GM12878 (cell line): ENCODE results near the gene HMBS. TPM values are rescaled to one million over a fixed set of nuclear protein-coding genes. Genes with fewer than 3 reads are reported as not detected.

Experiments
- ATAC-seq: fragments of 200-7000 bp; cut with Tn5 transposase; 3 replicates; pipeline ENCODE4 v1.9.1; 2020; ENCODE audit warnings: mild to moderate bottlenecking, moderate library complexity
- BruUV-seq: library from RNA; stranded (reverse); fragments of 400-500 nt; replicated peaks from 2 replicates; lab custom pipeline; 2021; lab: Mats Ljungman, UMichigan
- CTCF ChIA-PET: fragments of 300-600 bp; sonication (Branson Sonifier 250); formaldehyde crosslinking; extraction: SDS; loops from one replicate; lab custom pipeline; 2021; ENCODE audit warnings: inconsistent platforms; lab: Yijun Ruan, JAX
- POLR2A ChIA-PET: fragments of 350-600 bp; formaldehyde crosslinking; extraction: SDS; loops from one replicate; lab custom pipeline; 2021; ENCODE audit warnings: inconsistent platforms; lab: Charles Lee
- RAD21 ChIA-PET: fragments of 300-600 bp; sonication (Branson Sonifier 250); formaldehyde crosslinking; loops from one replicate; lab custom pipeline; 2023; ENCODE audit warnings: antibody characterized with exemption; ENCODE audit not compliant: unreplicated experiment; lab: Charles Lee
- SMC1A ChIA-PET: fragments of 300-600 bp; sonication (Branson Sonifier 250); formaldehyde crosslinking; loops from one replicate; lab custom pipeline; 2023; ENCODE audit not compliant: unreplicated experiment, uncharacterized antibody; lab: Charles Lee
- DNase-seq: peaks from one replicate; pipeline ENCODE4 v3.0.0-alpha.2; 2011; ENCODE audit warnings: low read depth, low spot score
- FAIRE-seq: peaks from 3 replicates; lab custom pipeline; 2011; peaks lifted over from hg19 to GRCh38; lab: Jason Lieb, UNC
- H2AFZ ChIP-seq: 2 replicates; pipeline ENCODE4 v1.6.0; 2011; ENCODE audit warnings: low read depth, low read length, control low read depth; ENCODE audit not compliant: control insufficient read depth
- H3K27ac ChIP-seq: 2 replicates; pipeline ENCODE4 v1.5.1; 2011; ENCODE audit warnings: control low read depth; ENCODE audit not compliant: control insufficient read depth, insufficient read depth
- H3K27me3 ChIP-seq, 2 experiments: replicated peaks in 1 of 2; 2 replicates each; pipeline versions ENCODE4 v1.6.0 to v1.6.1; 2011; ENCODE audit warnings: low read length in 1 of 2; ENCODE audit not compliant: control insufficient read depth in 2 of 2, insufficient read depth in 2 of 2
- H3K36me3 ChIP-seq, 2 experiments: 2 replicates each; pipeline ENCODE4 v1.5.1; 2011; ENCODE audit warnings: low read length in 1 of 2; ENCODE audit not compliant: control insufficient read depth in 2 of 2, insufficient read depth in 2 of 2
- H3K4me1 ChIP-seq: 2 replicates; pipeline ENCODE4 v1.6.1; 2011; ENCODE audit warnings: mild to moderate bottlenecking, low read length, moderate library complexity, mixed read lengths; ENCODE audit not compliant: control insufficient read depth, insufficient read depth
- H3K4me2 ChIP-seq: 2 replicates; pipeline ENCODE4 v1.6.0; 2011; ENCODE audit warnings: control low read depth; ENCODE audit not compliant: control insufficient read depth, insufficient read depth
- H3K4me3 ChIP-seq: fragments of 200-600 bp; sonication (generic); 2 replicates; pipeline ENCODE4 v1.5.1; 2016
- H3K79me2 ChIP-seq: 2 replicates; pipeline ENCODE4 v1.6.0; 2011; ENCODE audit warnings: low read length; ENCODE audit not compliant: control insufficient read depth, insufficient read depth
- H3K9ac ChIP-seq: 2 replicates; pipeline ENCODE4 v1.8.0; 2011; ENCODE audit warnings: low read length, control low read depth, mixed read lengths; ENCODE audit not compliant: control insufficient read depth, insufficient read depth
- H3K9me3 ChIP-seq: replicated peaks from 3 replicates; pipeline ENCODE4 v1.5.1; 2011; ENCODE audit warnings: mild to moderate bottlenecking, low read length; ENCODE audit not compliant: control insufficient read depth, insufficient read depth
- H4K20me1 ChIP-seq: 2 replicates; pipeline ENCODE4 v1.6.0; 2011; ENCODE audit not compliant: control insufficient read depth, insufficient read depth
- BACH1 ChIP-seq: fragments of 450-650 bp; IDR thresholded peaks from 2 replicates; pipeline ENCODE4 v1.6.1; 2017; ENCODE audit warnings: mild to moderate bottlenecking, borderline replicate concordance
- GATAD2B ChIP-seq: fragments of 450-650 bp; conservative IDR thresholded peaks from 2 replicates; pipeline ENCODE4 v1.6.1; 2017; ENCODE audit warnings: low read depth, mild to moderate bottlenecking, moderate library complexity
- MYC ChIP-seq: IDR thresholded peaks from 2 replicates; pipeline ENCODE4 v1.6.1; 2011; ENCODE audit warnings: mild to moderate bottlenecking, low read length, moderate library complexity, inconsistent platforms; ENCODE audit not compliant: insufficient read depth, insufficient replicate concordance, insufficient read length, severe bottlenecking
- PAX8 ChIP-seq: fragments of 450-650 bp; IDR thresholded peaks from 2 replicates; pipeline ENCODE4 v1.6.1; 2017; ENCODE audit warnings: mild to moderate bottlenecking, moderate library complexity
- YY1 ChIP-seq: IDR thresholded peaks from 2 replicates; pipeline ENCODE4 v1.6.1; 2011; ENCODE audit warnings: low read depth, mild to moderate bottlenecking, low read length
- ZNF274 ChIP-seq: IDR thresholded peaks from one replicate; pipeline ENCODE4 v1.8.0; 2011; ENCODE audit not compliant: insufficient read length, insufficient read depth
- WGBS: methylation state at CpG from one replicate; pipeline ENCODE4 v1.1.6; 2016; ENCODE audit warnings: low lambda C conversion rate; ENCODE audit not compliant: insufficient replicate concordance, insufficient coverage; ENCODE audit errors: missing lambda C conversion rate; 5-methylcytosine and 5-hydroxymethylcytosine counted together
- in situ Hi-C: fragments of 300-500 bp; cut with MboI; formaldehyde crosslinking; loops from 9 replicates; pipeline ENCODE4 v1.14.3; 2018; ENCODE audit warnings: mixed read lengths
- intact Hi-C: fragments of 100-400 bp; cut with micrococcal nuclease; formaldehyde crosslinking; loops from one replicate; pipeline ENCODE4 v1.14.2; 2022; ENCODE audit not compliant: unreplicated experiment
- polyA plus RNA-seq, 11 experiments: library from polyadenylated mRNA; depleted of rRNA in 4 of 11; unstranded in 6 of 11; stranded (reverse) in 5 of 11; fragments of >200 nt; fragmentation: Nextera tagmentation in 4 of 11; fragmentation: Illumina TruSeq in 1 of 11; extraction: Ambion mirVana in 4 of 11; extraction: Trizol in 1 of 11; gene quantifications; 1 replicate in 1 of 11; 2 replicates in 10 of 11; pipeline versions ENCODE4 v1.2.1 to v1.2.3, GENCODE V29; 2011 to 2016; ENCODE audit warnings: inconsistent platforms in 2 of 11, missing spikeins in 2 of 11, low read depth in 1 of 11
- total RNA-seq, 4 experiments: library from RNA; depleted of rRNA in 3 of 4; stranded (reverse); fragments of >200 nt in 3 of 4; fragmentation: Illumina TruSeq in 1 of 4; extraction: Trizol in 1 of 4; gene quantifications; 2 replicates each; pipeline versions ENCODE4 v1.2.1 to v1.2.3, GENCODE V29; 2013 to 2021
- TF ChIP-seq, protein P1 (sequence below): fragments of 450-650 bp; IDR thresholded peaks from 2 replicates; pipeline ENCODE4 v1.6.1; 2016; ENCODE audit warnings: mild to moderate bottlenecking, moderate library complexity, borderline replicate concordance
- TF ChIP-seq, protein P2 (sequence below): fragments of 450-650 bp; IDR thresholded peaks from 2 replicates; pipeline ENCODE4 v1.6.1; 2018; ENCODE audit warnings: borderline replicate concordance, mild to moderate bottlenecking; ENCODE audit not compliant: partially characterized antibody

HMBS gene
- total and polyA plus RNA-seq, 10 of the 15 experiments (the other 5 are each of a cell fraction or from before 2014, with no cell fraction given) = 17.7 to 96.7 (median 49.7) TPM

DNA sequence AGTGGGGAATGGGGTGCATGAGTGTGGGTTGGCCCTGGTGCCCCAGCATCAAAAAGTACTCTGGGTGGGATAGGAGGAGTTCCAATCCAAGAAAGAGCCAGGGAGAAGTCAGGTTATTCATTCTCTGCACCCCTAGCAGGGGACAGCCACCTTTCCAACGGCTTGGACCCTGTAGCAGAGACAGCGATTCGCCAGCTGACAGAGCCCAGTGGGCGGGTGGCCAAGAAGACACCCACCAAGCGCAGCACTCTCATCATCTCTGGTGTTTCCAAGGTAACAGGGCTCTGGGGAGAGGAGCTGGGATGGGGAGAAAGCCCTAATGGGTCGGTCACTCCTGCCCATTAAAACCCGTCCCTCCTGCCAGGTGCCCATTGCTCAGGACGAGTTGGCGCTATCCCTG is 29.0 kb downstream of the HMBS start:
- peaks cover 5% of the 10 kb centered on the region for H3K4me1 ChIP-seq
- peaks cover 19 to 22% of the 10 kb centered on the region in 2 experiments for H3K36me3 ChIP-seq
- DNase-seq (no peak), ATAC-seq (no peak), FAIRE-seq (no peak)
- H3K79me2 ChIP-seq = peaks cover 5% of the 10 kb centered on the region
- 93% methylated on average over 9 of the region's 9 CpGs for WGBS
- no peaks in the 10 kb centered on the region for H4K20me1 ChIP-seq
- no peak overlapping the region for H3K4me2 ChIP-seq
- no peaks in the 10 kb centered on the region for H3K9me3 ChIP-seq
- H3K27me3 ChIP-seq = no peaks in the 10 kb centered on the region
- TF ChIP-seq, protein P1, sequence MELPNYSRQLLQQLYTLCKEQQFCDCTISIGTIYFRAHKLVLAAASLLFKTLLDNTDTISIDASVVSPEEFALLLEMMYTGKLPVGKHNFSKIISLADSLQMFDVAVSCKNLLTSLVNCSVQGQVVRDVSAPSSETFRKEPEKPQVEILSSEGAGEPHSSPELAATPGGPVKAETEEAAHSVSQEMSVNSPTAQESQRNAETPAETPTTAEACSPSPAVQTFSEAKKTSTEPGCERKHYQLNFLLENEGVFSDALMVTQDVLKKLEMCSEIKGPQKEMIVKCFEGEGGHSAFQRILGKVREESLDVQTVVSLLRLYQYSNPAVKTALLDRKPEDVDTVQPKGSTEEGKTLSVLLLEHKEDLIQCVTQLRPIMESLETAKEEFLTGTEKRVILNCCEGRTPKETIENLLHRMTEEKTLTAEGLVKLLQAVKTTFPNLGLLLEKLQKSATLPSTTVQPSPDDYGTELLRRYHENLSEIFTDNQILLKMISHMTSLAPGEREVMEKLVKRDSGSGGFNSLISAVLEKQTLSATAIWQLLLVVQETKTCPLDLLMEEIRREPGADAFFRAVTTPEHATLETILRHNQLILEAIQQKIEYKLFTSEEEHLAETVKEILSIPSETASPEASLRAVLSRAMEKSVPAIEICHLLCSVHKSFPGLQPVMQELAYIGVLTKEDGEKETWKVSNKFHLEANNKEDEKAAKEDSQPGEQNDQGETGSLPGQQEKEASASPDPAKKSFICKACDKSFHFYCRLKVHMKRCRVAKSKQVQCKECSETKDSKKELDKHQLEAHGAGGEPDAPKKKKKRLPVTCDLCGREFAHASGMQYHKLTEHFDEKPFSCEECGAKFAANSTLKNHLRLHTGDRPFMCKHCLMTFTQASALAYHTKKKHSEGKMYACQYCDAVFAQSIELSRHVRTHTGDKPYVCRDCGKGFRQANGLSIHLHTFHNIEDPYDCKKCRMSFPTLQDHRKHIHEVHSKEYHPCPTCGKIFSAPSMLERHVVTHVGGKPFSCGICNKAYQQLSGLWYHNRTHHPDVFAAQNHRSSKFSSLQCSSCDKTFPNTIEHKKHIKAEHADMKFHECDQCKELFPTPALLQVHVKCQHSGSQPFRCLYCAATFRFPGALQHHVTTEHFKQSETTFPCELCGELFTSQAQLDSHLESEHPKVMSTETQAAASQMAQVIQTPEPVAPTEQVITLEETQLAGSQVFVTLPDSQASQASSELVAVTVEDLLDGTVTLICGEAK = no peak
- TF ChIP-seq BACH1 (no peak), MYC (no peak), ZNF274 (no peak), GATAD2B (no peak), YY1 (no peak), PAX8 (no peak)
- TF ChIP-seq, protein P2, sequence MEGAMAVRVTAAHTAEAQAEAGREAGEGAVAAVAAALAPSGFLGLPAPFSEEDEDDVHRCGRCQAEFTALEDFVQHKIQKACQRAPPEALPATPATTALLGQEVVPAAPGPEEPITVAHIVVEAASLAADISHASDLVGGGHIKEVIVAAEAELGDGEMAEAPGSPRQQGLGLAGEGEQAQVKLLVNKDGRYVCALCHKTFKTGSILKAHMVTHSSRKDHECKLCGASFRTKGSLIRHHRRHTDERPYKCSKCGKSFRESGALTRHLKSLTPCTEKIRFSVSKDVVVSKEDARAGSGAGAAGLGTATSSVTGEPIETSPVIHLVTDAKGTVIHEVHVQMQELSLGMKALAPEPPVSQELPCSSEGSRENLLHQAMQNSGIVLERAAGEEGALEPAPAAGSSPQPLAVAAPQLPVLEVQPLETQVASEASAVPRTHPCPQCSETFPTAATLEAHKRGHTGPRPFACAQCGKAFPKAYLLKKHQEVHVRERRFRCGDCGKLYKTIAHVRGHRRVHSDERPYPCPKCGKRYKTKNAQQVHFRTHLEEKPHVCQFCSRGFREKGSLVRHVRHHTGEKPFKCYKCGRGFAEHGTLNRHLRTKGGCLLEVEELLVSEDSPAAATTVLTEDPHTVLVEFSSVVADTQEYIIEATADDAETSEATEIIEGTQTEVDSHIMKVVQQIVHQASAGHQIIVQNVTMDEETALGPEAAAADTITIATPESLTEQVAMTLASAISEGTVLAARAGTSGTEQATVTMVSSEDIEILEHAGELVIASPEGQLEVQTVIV = no peak
- intact Hi-C loops (no loop called here), in situ Hi-C loops (no loop called here)
- no TSS peak for BruUV-seq
- no peak overlapping the region for H3K9ac ChIP-seq
- RAD21 ChIA-PET = no interaction called here
- POLR2A ChIA-PET = no interaction called here
- no peak overlapping the region for H3K27ac ChIP-seq
- CTCF ChIA-PET = no interaction called here
- SMC1A ChIA-PET = no interaction called here
- no peak overlapping the region for H2AFZ ChIP-seq
- H3K4me3 ChIP-seq = no peak overlapping the region
